Endothelial cell of umbilical vein (primary cell): ENCODE results near the gene TPK1.

Experiments used
- EZH2 ChIP-seq: IDR thresholded peaks from 2 replicates; pipeline ENCODE4 v1.6.1; 2012; ENCODE audit warnings: borderline replicate concordance, low read depth, mild to moderate bottlenecking, moderate library complexity, low read length, inconsistent platforms; ENCODE audit not compliant: severe bottlenecking
- JUN ChIP-seq: IDR thresholded peaks from 2 replicates; pipeline ENCODE4 v1.6.1; 2011; ENCODE audit warnings: borderline replicate concordance, low read depth; ENCODE audit not compliant: insufficient read length, insufficient read depth
- POLR2A ChIP-seq: IDR thresholded peaks from 2 replicates; pipeline ENCODE4 v1.6.1; 2012; ENCODE audit warnings: low read depth, mild to moderate bottlenecking, control low read depth, low read length

- TF ChIP-seq EZH2 (no peak), POLR2A (no peak), JUN (no peak)
These were observed 15.3 kb downstream of the TPK1 start for GRCh38 chr7:144820552-144820951.
